Right lobe of liver (tissue), 6 donors: ENCODE measurements around the gene PARP1. TPM values are rescaled to one million over a fixed set of nuclear protein-coding genes. Genes with fewer than 3 reads are reported as not detected.
A peak's percentile ranks its signal among the peaks of the same experiment; 100 is the strongest.
"Not testable (repeated sequence)": the region's sequence is repeated elsewhere in the genome, so short reads cannot be mapped to it uniquely, and the experiment has no call there.

ENCODE experiments used
- ATAC-seq, 4 donors: fragments of 200-7000 bp; cut with Tn5 transposase; one replicate each; pipeline ENCODE4 v1.9.1; 2020; ENCODE audit warnings: mild to moderate bottlenecking in 4 of 4, moderate library complexity in 4 of 4
- DNase-seq, 3 donors: peaks; one replicate each; pipeline ENCODE4 v3.0.0-alpha.2; 2020
- H3K27ac ChIP-seq, 3 donors: fragments of 200-600 bp; one replicate each; pipeline ENCODE4 v1.8.0; 2022
- H3K27me3 ChIP-seq, 2 donors: fragments of 200-600 bp; one replicate each; pipeline ENCODE4 v1.8.0; 2022
- H3K36me3 ChIP-seq, 4 donors: fragments of 200-600 bp; sonication (generic) in 1 of 4; one replicate each; pipeline versions ENCODE4 v1.5.1 to v1.8.0; 2017 to 2022; ENCODE audit warnings: control low read depth in 1 of 4
- H3K4me1 ChIP-seq, 4 donors: fragments of 200-600 bp; sonication (generic) in 1 of 4; one replicate each; pipeline versions ENCODE4 v1.5.1 to v1.8.0; 2017 to 2022; ENCODE audit warnings: control low read depth in 1 of 4
- H3K4me3 ChIP-seq, 3 donors: fragments of 200-600 bp; one replicate each; pipeline ENCODE4 v1.8.0; 2022
- H3K9me3 ChIP-seq, 4 donors: fragments of 200-600 bp; sonication (generic) in 1 of 4; one replicate each; pipeline versions ENCODE4 v1.5.1 to v1.8.0; 2017 to 2022; ENCODE audit warnings: control low read depth in 1 of 4
- CTCF ChIP-seq, 4 donors: fragments of 200-600 bp in 3 of 4; fragments of 450-650 bp in 1 of 4; IDR thresholded peaks; one replicate each; pipeline versions ENCODE4 v1.5.1 to v1.8.0; 2016 to 2022; ENCODE audit warnings: antibody characterized with exemption in 4 of 4, mild to moderate bottlenecking in 2 of 4
- POLR2A ChIP-seq: fragments of 450-650 bp; IDR thresholded peaks from one replicate; pipeline ENCODE4 v1.6.1; 2017; ENCODE audit warnings: antibody characterized with exemption, mild to moderate bottlenecking
- WGBS: methylation state at CpG from one replicate; pipeline ENCODE4 v1.1.6; 2018; ENCODE audit warnings: low coverage, low lambda C conversion rate; ENCODE audit not compliant: insufficient coverage; ENCODE audit errors: missing lambda C conversion rate; 5-methylcytosine and 5-hydroxymethylcytosine counted together
- intact Hi-C, 2 donors: fragments of 100-400 bp; cut with DNase I; formaldehyde crosslinking; loops; one replicate each; pipeline versions ENCODE4 v1.11.2 to v1.14.1; 2022
- total RNA-seq, 6 experiments: library from RNA; depleted of rRNA in 2 of 6; stranded (reverse); fragments of >200 nt in 2 of 6; fragmentation: NEBNext Ultra II Directional in 3 of 6; extraction: Animal tissue kit (Norgen Biotek cat#: 25700) in 3 of 6; gene quantifications; one replicate each; pipeline versions ENCODE4 v1.1.0 to v1.2.4, GENCODE V29; 2016 to 2023
- donor health status: DM: no; HTN: yes; CAD: no.
- donor health status: DM: no; HTN: no; CAD: no.
- donor health status: DM: no; HTN: no; CAD: no.
- donor health status: DM: no; HTN: yes; CAD: no.
- donor health status: DM: no; HTN: yes; CAD: no.

The PARP1 gene
- total RNA-seq, 6 experiments from 2014 or later: 38.2 to 74.3 (median 60.1) TPM

GRCh38 chr1:226432586-226433340 is 24.9 kb upstream of the PARP1 start:
- Histone ChIP-seq H3K27me3 (no peaks in the 10 kb centered on the region), H3K9me3 (no peaks in the 10 kb centered on the region), H3K4me1 (no peaks in the 10 kb centered on the region), H3K4me3 (no peak overlapping the region), H3K27ac (no peak overlapping the region), H3K36me3 (no peaks in the 10 kb centered on the region)
- DNase-seq: no peak
- 59% methylated on average over 5 of the region's 13 CpGs for WGBS
- TF ChIP-seq POLR2A (no peak), CTCF (IDR thresholded peaks at IDR 0.05) (no peak)
- no peak for ATAC-seq
- intact Hi-C loops: no loop called here

- intact Hi-C loops, H3K4me1 ChIP-seq, H3K9me3 ChIP-seq, H3K36me3 ChIP-seq, DNase-seq, ATAC-seq, H3K27me3 ChIP-seq, H3K4me3 ChIP-seq, H3K27ac ChIP-seq: not testable (repeated sequence)
- WGBS: 88% methylated on average over 2 of the region's 2 CpGs
These were observed 24.0 kb upstream of the PARP1 start for GRCh38 chr1:226431898-226432297.

- intact Hi-C loops: loop anchor here (10.0 kb wide), 1 partner anchor 175 kb away; no protein-coding TSS in a partner anchor
- no peaks in the 10 kb centered on the region for H3K9me3 ChIP-seq
- H3K4me3 ChIP-seq: no peak overlapping the region
- TF ChIP-seq POLR2A (no peak), CTCF (IDR thresholded peaks at IDR 0.05) (no peak)
- H3K36me3 ChIP-seq: no peaks in the 10 kb centered on the region
- peak in 1 of 4 donors; percentile 15 for ATAC-seq
- DNase-seq: no peak
- H3K27ac ChIP-seq: no peak overlapping the region
- H3K4me1 ChIP-seq: no peaks in the 10 kb centered on the region
- WGBS: 77% methylated on average over 4 of the region's 14 CpGs
- H3K27me3 ChIP-seq: no peaks in the 10 kb centered on the region
These were observed 22.2 kb upstream of the PARP1 start for GRCh38 chr1:226429858-226430715.

- Histone ChIP-seq H3K4me3 (no peak overlapping the region), H3K9me3 (no peaks in the 10 kb centered on the region), H3K36me3 (no peaks in the 10 kb centered on the region), H3K4me1 (no peaks in the 10 kb centered on the region), H3K27ac (no peak overlapping the region), H3K27me3 (no peaks in the 10 kb centered on the region)
- 64% methylated on average over 12 of the region's 12 CpGs for WGBS
- DNase-seq (no peak), ATAC-seq (no peak)
- intact Hi-C loops: loop anchor here (10.0 kb wide), 1 partner anchor 176 kb away; no protein-coding TSS in a partner anchor
- TF ChIP-seq POLR2A (no peak), CTCF (IDR thresholded peaks at IDR 0.05) (no peak)
These were observed 21.0 kb upstream of the PARP1 start for GRCh38 chr1:226428791-226429461.
